Femur (tissue), 1 donor: ENCODE data around the gene ZFHX2.

ENCODE experiments used
- DNase-seq: peaks from one replicate; pipeline ENCODE4 v3.0.0-alpha.2; 2017

Gene ZFHX2

GRCh38 chr14:23559010-23559925 is 7.7 kb upstream of the ZFHX2 start:
- DNase-seq: no peak

GRCh38 chr14:23558346-23559009 is 6.9 kb upstream of the ZFHX2 start:
- no peak for DNase-seq

- no peak for DNase-seq
Measured at GRCh38 chr14:23557946-23558345, 6.4 kb upstream of the ZFHX2 start.

- no peak for DNase-seq
Measured at GRCh38 chr14:23557521-23557920, 6.0 kb upstream of the ZFHX2 start.

- no peak for DNase-seq
Measured at GRCh38 chr14:23556700-23557440, 5.3 kb upstream of the ZFHX2 start.

- peak; percentile 95 for DNase-seq
Measured at GRCh38 chr14:23555882-23556699, 4.5 kb upstream of the ZFHX2 start, which contains the start of gene THTPA. Gene THTPA (plus strand): TSS chr14:23556271. CDS start chr14:23556758, 487 bp downstream.

- no peak for DNase-seq
Measured at GRCh38 chr14:23555533-23555881, 3.9 kb upstream of the ZFHX2 start.

GRCh38 chr14:23550812-23551265 is 726 bp downstream of the ZFHX2 start:
- DNase-seq: no peak

GRCh38 chr14:23550131-23550811 is 1.3 kb downstream of the ZFHX2 start:
- DNase-seq: no peak

- no peak for DNase-seq
Measured at GRCh38 chr14:23548351-23549318, 2.9 kb downstream of the ZFHX2 start.

- DNase-seq: no peak
Measured at GRCh38 chr14:23547924-23548323, 3.6 kb downstream of the ZFHX2 start.

GRCh38 chr14:23546450-23547035 is 5.0 kb downstream of the ZFHX2 start:
- no peak for DNase-seq

- DNase-seq: no peak
Measured at GRCh38 chr14:23545740-23546365, 5.7 kb downstream of the ZFHX2 start.

- DNase-seq: no peak
Measured at GRCh38 chr14:23544511-23545447, 6.8 kb downstream of the ZFHX2 start.

- DNase-seq: no peak
Measured at GRCh38 chr14:23543403-23543802, 8.2 kb downstream of the ZFHX2 start.

- no peak for DNase-seq
Measured at GRCh38 chr14:23542261-23542660, 9.3 kb downstream of the ZFHX2 start.

GRCh38 chr14:23540141-23540469 is 11.5 kb downstream of the ZFHX2 start:
- DNase-seq: no peak
